Measurements from ENCODE around the gene TTC13. TPM values are rescaled to one million over a fixed set of nuclear protein-coding genes. Genes with fewer than 3 reads are reported as not detected.
"Not testable (repeated sequence)": the region's sequence is repeated elsewhere in the genome, so short reads cannot be mapped to it uniquely, and the experiment has no call there.

The TTC13 gene
- total RNA-seq, 1 donor from 2014 or later: 35.4 TPM

DNA sequence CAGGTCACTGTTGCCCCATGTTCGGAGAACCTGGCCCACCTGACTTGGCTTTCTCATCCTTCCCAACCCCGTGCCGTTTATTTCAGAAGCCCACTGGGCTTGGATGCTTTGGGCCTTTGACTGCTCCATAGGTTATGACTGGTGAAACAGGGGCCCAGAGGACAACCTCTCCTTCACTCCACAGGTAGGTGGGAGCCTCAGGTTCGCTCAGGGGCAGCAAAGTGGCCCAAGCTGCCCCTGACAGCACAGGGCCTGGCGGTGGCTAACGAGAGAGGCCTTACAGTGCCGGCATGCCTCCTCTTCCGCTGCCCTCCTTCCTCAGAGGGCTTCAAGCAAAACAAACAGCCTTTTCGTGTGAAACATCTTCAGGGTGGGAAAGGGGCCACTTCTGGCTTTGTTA, 44.5 kb upstream of the TTC13 start:
- Mint-ChIP-seq H3K9me3 (no peaks in the 10 kb centered on the region), H3K36me3 (ENCODE audit: low read depth) (peaks cover 9% of the 10 kb centered on the region), H3K27ac (no peak overlapping the region), H3K4me1 (no peaks in the 10 kb centered on the region), H3K27me3 (no peaks in the 10 kb centered on the region), H3K4me3 (no peak overlapping the region)
- intact Hi-C loops (cut with micrococcal nuclease): no loop called here
- no peak for DNase-seq
- ChIA-PET CTCF (no interaction called here), POLR2A (no interaction called here)
- no peak for TF ChIP-seq CTCF (IDR thresholded peaks at IDR 0.05)
- ATAC-seq (ENCODE audit: low read depth): no peak

GRCh38 chr1:231022543-231022942, 43.9 kb upstream of the TTC13 start:
- intact Hi-C loops (cut with micrococcal nuclease); ATAC-seq (ENCODE audit: low read depth); POLR2A ChIA-PET; H3K4me3 Mint-ChIP-seq; H3K27ac Mint-ChIP-seq; H3K36me3 Mint-ChIP-seq (ENCODE audit: low read depth); CTCF ChIA-PET; H3K27me3 Mint-ChIP-seq; H3K9me3 Mint-ChIP-seq; H3K4me1 Mint-ChIP-seq; DNase-seq: not testable (repeated sequence)

GRCh38 chr1:231021540-231022031, 42.9 kb upstream of the TTC13 start:
- POLR2A ChIA-PET: no interaction called here
- no peak for TF ChIP-seq CTCF (IDR thresholded peaks at IDR 0.05)
- intact Hi-C loops (cut with micrococcal nuclease): no loop called here
- CTCF ChIA-PET: no interaction called here
- Mint-ChIP-seq H3K36me3 (ENCODE audit: low read depth) (peaks cover 9% of the 10 kb centered on the region), H3K27ac (no peak overlapping the region), H3K4me3 (no peak overlapping the region), H3K4me1 (no peaks in the 10 kb centered on the region), H3K27me3 (no peaks in the 10 kb centered on the region), H3K9me3 (no peaks in the 10 kb centered on the region)
- ATAC-seq (ENCODE audit: low read depth): no peak
- no peak for DNase-seq

DNA sequence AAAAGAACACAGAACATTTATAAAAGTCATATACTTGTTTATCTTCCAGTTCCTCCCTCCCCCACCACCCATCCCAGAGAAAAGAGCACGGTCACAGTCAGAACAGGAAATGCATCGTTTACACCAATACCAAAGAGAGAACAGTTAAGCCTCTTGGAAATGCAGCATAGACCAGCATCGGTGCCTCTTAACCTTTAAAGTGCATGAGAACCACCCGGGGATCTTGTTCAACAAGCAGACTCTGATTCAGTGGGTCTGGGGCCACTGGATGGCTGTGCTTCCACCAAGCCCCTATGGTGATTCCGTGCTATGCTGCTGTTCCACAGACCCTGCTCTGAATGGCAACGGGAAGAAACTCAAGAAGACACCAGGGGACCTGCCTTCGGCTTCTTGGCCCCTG, 42.2 kb upstream of the TTC13 start:
- H3K4me3 Mint-ChIP-seq: no peak overlapping the region
- no peaks in the 10 kb centered on the region for H3K4me1 Mint-ChIP-seq
- H3K9me3 Mint-ChIP-seq: no peaks in the 10 kb centered on the region
- no peak for TF ChIP-seq CTCF (IDR thresholded peaks at IDR 0.05)
- no peak overlapping the region for H3K27ac Mint-ChIP-seq
- ChIA-PET CTCF (no interaction called here), POLR2A (no interaction called here)
- H3K27me3 Mint-ChIP-seq: no peaks in the 10 kb centered on the region
- DNase-seq (no peak), ATAC-seq (ENCODE audit: low read depth) (no peak)
- intact Hi-C loops (cut with micrococcal nuclease): no loop called here
- H3K36me3 Mint-ChIP-seq (ENCODE audit: low read depth): peaks cover 9% of the 10 kb centered on the region

GRCh38 chr1:231020139-231020601, 41.5 kb upstream of the TTC13 start:
- H3K27me3 Mint-ChIP-seq: no peaks in the 10 kb centered on the region
- peaks cover 9% of the 10 kb centered on the region for H3K36me3 Mint-ChIP-seq (ENCODE audit: low read depth)
- no peak for TF ChIP-seq CTCF (IDR thresholded peaks at IDR 0.05)
- no peaks in the 10 kb centered on the region for H3K4me1 Mint-ChIP-seq
- H3K4me3 Mint-ChIP-seq: peak overlapping the region; percentile 73
- no peak for DNase-seq
- ATAC-seq (ENCODE audit: low read depth): no peak
- CTCF ChIA-PET: no interaction called here
- H3K27ac Mint-ChIP-seq: no peak overlapping the region
- no peaks in the 10 kb centered on the region for H3K9me3 Mint-ChIP-seq
- intact Hi-C loops (cut with micrococcal nuclease): no loop called here
- POLR2A ChIA-PET: no interaction called here

GRCh38 chr1:231019711-231020110, 41.0 kb upstream of the TTC13 start:
- ChIA-PET CTCF (no interaction called here), POLR2A (no interaction called here)
- DNase-seq: no peak
- TF ChIP-seq CTCF (IDR thresholded peaks at IDR 0.05): no peak
- Mint-ChIP-seq H3K27ac (no peak overlapping the region), H3K27me3 (no peaks in the 10 kb centered on the region), H3K36me3 (ENCODE audit: low read depth) (peaks cover 9% of the 10 kb centered on the region), H3K4me1 (no peaks in the 10 kb centered on the region), H3K4me3 (peak overlapping the region; percentile 73), H3K9me3 (no peaks in the 10 kb centered on the region)
- no peak for ATAC-seq (ENCODE audit: low read depth)
- intact Hi-C loops (cut with micrococcal nuclease): no loop called here
